Stimulated activated CD8-positive, alpha-beta memory T cell treated with anti-CD3 and anti-CD28 coated beads, Interleukin-15, amount 100 ng/mL, for 1 hour (primary cell): ENCODE measurements around the gene KCTD3.

ENCODE experiments used
- DNase-seq: peaks from one replicate; pipeline ENCODE4 v3.0.0-alpha.2; 2020; ENCODE audit warnings: low read depth

Gene KCTD3

DNA sequence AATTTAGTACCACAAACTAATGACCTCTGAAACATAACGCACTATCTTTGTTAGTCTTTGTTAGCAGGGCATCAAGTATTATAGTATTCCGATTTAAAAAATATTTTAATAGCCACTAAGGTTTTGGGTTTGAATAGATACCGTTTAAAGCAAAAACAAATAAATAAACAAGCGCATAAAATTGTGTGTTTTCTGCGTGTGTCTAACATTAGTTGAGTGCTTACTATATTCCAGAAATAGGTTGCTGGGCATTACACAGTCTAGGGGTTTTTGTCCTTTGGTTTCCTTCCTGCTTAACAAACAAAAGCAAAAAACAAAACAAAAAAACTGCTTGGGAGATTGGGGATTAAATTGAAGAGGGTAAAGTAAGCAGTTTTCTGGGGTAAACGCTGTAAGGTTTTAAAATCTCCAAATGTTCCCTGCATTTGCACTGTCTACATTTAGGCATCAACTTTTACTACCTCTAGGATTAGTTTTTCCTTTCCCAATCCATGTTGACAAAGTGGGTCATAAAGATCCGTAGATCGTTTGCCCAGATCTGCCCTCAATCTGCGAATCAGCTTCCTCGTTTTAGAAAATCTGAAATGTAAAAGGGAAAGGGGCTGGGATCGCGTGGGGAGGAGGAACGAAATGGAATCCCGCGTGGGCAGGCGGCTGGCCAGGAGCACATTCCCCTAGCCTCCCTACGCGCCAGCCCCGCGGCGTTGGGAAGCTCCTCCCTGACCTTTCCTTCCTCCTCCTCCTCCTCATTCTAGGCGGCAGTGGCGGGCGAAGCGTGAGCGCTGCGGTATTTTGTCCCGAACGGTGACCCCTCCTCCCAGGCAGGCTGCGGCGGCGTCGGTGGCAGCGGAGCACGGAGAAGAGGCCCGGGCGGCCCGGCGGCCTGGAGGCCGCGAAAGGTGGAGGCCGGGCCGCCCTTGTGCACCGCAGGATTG lies at the start of gene KCTD3:
KCTD3 (plus strand) TSS at position 749 of the 935 bp plus-strand sequence. CDS start 382 bp downstream, outside the sequence.
- no peak for DNase-seq

DNA sequence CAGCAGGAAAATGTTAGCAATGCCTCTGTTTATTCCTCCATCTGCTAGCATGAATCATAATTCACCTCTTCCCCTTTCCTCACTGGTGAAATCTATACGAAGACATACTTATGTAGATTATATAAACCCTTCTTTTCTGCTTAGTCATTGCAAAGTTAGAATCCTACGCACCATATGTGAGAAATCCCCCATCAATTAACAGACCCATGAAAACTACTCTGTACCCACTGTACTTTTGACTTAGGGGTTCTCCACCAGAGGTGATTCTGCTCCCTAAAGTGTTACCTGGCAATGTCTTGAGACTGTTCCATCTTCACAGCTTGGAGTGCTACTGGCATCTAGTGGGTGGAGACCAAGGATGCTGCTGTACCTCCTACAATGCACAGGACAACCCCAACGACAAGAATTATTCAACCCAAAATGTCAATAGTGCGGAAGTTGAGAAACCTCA lies 49.6 kb upstream of the KCTD3 start:
- no peak for DNase-seq

DNA sequence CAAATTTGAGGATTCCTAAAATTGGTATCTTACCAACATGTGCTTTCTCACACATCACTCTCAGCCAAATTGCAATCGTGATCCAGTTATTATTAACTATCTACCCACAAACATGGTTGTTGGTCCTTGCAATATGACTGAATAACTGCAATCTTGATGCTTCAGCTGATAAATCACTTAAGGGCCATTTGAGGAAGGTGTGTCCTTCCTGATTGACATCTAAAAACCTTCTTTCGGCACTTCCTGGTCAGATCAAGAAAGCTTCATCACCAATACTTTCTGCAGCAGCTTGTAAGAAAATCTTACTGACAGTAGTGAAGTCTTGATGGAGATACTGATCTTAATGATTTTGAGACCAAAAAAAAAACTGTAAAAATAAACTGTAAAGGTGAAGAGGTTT lies 48.5 kb upstream of the KCTD3 start:
- no peak for DNase-seq

DNA sequence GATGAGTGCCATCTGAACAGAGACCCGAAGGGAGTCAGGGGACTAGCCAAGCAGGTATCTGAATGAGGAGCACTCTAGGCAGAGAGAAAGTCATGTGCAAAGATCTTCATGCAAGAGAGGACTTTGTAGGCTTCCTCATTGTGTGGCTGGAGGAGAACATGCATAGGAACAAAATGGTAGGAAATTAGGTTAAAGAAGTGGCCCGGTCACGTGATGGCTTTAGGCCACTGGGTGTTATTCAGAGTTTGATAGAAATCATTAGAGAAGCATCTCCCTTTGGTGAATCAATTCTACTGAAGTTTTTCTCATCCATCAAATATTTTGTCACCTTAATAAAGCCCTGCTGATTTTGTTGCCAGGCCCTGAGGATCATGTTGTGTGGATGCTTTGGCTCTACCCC lies 45.8 kb upstream of the KCTD3 start:
- DNase-seq = no peak

DNA sequence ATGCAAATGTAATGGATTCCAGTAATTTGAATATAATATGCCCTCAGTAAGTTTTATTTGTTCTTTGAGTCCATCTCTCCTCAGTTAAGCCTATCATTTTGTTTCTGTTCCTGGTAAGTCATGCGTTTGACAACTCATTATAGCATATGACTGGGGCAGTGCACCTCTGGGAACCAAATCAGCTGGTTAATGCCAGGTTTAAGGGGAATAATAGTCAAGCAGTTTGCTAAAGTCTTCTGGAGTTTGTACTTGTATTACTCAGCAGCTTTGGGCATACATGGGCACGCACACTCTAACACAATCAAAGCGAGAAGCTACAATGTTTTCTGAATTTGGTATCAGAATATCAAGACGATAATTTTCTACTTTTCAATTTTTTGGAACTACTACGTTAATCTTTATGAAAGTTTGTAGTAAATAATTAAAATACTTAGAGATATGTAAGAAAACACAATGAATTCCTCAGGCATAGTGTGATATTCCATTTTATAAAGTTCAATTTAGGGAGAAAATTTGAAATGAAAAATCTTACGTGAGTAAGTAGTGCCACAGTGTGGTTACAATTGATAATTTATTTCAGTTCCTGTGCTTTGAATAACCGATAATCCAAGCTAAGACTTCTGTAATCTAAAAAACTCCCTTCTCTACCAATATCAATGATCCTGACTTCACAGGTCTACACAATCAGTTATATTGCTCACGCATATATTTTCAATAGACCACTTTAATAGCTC lies 43.8 kb upstream of the KCTD3 start:
- no peak for DNase-seq

DNA sequence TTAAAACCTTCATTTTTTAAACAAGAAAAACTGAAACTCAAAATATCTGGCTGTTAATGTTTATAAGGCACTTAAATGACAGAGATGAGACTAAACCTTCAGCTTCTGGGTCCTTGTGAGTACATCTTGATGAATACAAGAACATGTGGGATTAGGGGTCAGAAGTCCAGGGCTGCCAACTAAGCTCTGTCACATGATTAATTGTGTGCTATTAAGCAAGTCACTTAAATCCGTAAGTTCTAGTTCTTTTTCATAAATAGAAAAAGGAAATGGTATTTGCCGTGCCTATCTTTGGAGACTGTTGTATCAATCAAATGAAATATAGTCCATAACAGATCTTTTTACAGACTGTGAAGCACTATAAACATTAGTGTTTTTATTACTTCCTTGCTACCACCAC lies 43.2 kb upstream of the KCTD3 start:
- DNase-seq = no peak

DNA sequence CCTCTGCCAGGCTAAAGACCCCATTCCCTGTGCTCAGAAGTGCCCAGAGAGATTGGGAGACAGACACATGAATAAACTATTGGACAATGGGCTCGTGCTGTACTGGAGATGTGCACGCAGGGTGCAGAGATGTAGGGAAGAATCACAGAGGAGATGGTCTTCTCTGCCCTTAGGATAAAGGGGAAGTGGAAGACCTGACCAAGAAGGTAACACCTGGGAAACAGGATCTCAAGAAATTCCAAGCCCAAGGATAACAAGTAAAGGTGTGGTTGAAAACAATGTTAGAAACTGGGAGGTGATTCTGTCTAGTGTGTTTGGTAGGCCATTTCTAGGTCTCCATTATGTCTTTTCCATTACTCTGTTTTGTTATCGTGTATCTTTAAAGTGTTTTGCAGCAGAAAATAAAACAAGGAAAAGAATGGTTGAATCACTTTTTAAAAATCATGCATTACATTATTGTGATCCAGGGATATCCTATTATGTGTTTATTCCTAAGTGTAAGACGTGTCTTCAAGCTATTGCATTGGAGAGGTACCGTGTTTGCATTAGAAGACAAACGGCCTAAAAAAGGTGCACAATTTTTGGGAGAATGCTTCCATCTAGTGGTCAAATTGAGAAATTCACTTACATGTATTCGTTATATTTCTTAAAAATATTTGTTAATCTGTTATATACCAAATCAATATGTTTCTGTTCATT lies 40.8 kb upstream of the KCTD3 start:
- DNase-seq = no peak

DNA sequence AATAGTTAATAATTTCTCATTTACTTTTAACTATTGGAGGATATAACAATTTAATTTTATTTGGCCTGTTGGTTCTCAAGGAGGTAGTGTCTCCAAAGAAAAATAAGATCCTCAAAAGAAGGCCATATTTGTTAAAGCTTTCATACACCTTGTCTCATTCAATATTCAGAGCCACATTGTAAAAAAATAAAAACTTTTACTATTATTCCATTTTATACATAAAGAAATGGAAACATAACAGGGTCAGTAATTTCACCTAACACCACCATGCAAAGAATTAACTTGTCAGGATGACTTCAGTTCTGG lies 40.3 kb upstream of the KCTD3 start:
- DNase-seq = no peak

DNA sequence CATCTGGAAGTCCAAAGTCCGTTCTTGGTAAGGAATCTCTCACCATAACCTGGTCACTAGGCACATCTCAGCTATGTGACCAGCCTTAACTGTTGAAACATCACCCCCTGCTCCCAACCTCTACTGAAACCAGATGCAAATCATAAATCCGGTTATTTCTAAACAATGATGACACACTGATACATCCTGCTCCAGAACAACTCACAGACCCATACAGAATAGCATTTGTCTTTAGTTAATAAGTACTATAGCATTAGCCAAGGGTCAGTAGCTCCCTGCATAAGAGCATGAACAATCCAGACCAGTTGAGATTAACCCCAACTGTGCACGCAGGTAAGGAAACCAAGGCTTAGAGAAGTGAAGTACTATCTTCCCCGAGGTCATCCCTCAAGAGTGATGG lies 38.0 kb upstream of the KCTD3 start:
- no peak for DNase-seq

DNA sequence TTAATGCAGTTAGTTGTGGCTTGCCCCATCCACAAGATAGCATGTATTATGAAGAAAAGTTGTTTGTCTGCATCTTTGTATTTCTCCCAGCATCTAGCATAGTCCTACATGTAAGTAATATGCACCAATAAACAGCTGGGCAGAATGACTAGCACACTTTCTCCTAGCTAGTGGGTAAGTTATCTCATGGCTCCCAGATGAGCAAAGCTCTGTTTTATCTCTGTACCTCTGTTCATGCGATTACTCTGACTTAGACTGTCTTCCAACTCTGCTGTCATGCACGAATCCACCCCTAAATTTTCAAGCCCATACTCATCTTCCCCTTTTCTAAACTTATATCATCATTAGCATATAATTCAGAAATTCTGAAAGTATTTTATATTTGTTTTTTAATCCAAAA lies 37.5 kb upstream of the KCTD3 start:
- DNase-seq = no peak

DNA sequence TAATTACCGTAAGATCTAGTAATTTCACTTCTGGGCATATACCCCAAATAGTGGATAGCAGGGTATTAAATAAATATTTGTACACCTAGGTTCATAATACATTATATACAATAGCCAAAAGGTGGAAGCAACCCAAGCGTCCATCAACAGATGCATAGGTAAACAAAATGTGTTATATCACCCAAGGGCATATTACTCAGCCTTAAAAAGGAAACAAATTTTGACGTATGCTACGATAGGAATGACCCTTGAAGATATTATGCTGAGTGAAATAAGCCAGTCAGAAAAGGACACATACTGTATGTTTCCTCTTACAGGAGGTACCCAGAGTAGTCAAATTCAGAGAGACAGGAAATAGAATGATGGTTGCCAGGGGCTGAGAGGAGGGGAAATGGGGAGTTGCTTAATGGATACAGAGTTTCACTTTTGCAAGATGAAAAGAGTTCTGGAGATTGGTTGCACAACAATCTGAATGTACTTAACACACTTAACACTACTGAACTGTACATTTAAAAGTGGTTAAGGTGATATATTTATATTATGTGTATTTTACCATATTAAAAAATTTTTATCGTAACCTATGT lies 36.6 kb upstream of the KCTD3 start:
- no peak for DNase-seq

DNA sequence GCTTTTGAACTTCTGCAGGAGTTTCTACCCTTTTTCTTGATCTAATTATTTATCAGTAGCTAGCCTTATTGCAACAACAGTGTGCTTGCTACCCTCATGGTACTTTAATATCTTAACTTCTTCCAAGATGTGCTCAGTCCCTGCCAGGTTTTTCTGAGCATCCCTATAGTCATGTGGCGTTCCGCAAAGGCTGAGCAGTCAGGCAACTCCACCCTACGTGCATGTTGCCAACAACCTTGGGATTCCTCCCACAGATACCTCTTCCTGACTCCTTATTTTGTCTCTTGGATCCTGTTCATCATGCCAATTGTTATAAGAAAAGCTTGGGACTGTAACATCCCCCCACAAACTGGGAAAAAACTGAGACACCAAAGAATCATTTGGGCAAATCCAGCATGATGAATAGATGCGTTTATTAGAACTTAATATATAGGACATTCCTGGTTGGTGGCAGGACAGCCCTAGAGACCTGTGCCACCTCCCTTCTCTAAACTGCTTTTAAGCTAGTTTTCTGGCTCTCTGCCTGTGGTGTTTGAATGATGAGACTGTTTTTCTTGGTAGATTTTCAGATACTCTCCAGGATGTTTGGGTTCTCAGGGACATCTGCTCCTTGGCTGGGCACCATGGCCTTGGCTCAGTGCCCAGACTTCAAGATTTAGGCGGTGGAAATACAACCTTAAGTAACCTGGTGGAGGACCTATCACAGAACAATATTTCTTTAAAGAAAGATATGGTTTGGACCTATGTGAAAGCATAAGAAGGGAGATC lies 27.1 kb upstream of the KCTD3 start:
- DNase-seq = no peak

DNA sequence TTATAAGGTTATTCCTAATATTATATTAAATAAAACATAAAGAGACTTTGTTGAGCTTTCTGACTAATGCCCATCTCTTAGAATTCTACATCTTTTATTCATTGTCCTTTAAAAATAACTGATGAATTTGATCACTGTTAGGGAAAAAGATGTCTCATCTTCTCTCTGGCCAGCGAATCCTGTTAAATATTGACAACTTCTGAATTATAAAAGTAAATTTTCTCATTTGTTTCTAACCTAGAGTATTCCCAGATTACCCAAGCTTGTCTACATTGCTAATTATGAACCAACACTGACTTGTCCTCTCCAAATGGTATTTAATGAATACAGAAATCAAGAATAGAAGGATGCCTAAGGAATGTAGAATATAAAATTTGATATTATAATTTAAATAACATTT lies 24.8 kb upstream of the KCTD3 start:
- DNase-seq = no peak

DNA sequence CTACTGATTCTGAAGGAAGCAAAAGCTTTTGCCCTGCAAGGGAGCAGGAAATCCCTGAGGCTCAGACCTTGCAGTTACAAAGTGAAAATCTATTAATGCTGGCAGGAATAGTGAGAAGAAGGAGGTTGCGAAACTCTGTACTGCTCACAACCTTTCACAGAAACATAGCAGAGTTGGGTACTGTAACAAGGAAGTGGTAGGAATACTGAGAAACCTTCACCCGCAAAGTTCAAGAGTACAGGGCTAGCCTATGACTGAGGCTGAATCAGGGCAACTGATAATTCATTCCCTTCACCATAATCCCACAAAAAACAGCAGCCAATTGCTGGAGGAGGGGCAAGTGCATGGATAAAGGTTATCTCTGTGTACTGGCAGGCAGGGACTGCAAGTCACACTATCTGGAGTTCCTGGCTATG lies 23.9 kb upstream of the KCTD3 start:
- DNase-seq = no peak

DNA sequence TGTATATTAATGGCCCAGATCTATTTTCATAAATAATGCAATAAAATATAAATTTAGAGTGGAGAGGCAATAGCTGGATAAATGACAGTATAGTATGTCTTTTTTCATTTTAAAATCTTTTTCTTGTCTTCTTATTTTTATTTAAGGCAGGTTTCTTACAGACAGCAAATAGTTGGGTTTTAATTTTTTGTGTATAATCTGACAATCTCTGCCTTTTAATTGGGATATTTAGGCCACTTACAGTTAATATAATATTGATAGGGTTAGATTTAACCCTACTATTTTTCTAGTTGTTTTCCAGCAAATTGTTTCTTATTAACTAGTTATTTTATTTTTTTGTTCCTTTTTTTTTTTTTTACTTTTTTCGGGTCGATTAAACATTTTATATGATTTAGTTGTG lies 23.3 kb upstream of the KCTD3 start:
- no peak for DNase-seq

DNA sequence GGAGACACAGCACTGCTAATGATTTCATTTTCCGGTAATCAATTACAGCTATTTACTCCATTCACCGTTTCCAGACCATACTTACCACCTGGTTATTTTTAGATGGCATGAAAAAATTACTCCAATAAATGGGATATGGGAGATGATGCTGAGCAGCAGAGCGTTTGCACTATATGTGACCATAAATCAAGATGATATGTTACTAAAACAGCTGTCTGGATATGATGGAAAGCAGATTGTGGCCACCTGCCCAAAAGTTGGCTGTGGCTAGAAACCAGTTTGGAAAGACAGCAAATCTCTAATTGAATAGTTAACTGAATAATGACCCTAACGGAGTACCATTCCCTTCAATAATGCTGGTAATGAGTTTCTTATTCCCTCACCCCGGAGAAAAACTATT lies 22.5 kb upstream of the KCTD3 start:
- no peak for DNase-seq

DNA sequence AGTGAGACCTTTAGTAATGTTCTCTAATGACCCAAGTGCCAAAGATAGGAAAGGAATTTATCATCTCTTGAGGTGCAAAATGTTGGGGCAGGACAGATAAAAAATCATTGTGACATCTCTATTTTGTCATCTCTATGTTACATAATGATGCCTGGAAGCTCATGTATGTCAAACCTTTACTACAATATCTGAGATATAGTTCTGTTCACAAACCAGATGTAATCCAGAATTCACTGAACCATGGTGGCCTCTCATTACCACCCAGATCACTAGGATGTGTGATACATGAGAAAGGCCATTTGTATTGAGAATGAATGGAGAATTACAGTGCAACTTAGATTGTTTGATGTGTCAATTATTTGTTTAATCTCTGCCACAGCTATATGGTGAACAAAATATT lies 22.0 kb upstream of the KCTD3 start:
- DNase-seq = no peak

DNA sequence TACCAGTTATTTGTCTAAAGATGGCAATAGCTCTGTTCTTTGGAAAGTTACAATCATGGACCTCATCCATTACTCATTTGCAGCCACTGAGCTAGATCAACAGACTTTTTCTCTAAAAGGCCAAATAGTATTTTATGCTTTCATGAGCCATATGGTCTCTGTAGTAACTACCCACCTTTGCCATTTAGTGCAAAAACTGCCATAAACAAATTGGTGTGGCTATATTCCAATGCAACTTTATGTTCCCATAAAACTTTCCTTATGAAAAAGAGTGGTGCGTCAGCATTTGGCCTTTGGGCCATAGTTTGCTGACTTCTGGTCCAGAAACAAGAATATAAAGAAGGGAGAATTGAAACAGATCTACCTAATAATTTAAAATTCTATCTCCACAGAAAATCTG lies 20.1 kb upstream of the KCTD3 start:
- DNase-seq = no peak

DNA sequence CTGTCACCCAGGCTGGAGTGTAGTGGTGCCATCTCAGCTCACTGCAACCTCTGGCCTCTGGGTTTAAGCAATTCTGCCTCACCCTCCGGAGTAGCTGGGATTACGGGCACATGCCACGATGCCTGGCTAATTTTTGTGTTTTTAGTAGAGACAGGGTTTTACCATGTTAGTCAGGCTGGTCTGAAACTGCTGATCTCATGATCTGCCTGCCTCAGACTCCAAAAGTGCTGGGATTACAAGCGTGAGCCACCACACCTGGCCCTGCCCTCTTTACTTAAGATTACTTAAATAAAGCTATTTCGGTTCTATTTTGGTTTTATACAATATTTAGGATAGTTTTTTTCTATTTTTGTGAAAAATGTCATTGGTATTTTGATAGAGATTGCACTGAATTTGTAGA lies 15.3 kb upstream of the KCTD3 start:
- DNase-seq = no peak

DNA sequence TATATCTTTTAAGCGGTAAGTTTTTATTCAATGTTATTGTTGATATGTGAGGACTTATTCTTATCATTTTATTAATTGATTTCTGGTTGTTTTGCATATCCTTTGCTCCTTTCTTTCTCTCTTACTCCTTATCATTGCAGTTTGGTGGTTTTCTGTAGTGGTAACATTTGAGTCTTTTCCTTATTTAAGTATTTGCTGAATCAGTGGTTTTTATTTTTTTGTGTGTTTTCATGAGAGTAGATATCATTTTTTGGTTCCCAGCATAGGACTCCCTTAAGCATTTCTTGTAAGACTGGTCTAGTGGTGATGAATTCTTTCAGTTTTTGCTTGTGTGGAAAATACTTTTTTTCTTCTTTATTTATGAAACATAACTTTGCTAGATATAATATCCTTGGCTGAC lies 12.2 kb upstream of the KCTD3 start:
- no peak for DNase-seq

DNA sequence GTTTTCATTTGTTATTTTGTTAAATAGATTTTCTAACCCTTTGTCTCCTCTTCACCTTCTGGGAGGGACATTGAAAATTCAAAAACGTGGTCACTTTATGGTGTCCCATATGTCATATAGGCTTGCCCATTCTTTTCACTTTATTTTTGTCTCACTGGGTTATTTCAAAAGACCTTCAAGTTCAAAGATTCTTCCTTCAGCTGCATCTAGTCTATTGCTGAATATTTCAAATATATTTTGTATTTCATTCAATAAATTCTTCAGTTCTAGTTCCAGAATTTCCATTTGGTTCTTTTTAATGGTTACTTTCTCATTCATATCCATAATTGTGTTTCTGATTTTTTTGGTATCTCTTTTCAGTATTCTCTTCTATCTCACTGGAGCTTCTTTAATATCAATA lies 11.6 kb upstream of the KCTD3 start:
- no peak for DNase-seq

DNA sequence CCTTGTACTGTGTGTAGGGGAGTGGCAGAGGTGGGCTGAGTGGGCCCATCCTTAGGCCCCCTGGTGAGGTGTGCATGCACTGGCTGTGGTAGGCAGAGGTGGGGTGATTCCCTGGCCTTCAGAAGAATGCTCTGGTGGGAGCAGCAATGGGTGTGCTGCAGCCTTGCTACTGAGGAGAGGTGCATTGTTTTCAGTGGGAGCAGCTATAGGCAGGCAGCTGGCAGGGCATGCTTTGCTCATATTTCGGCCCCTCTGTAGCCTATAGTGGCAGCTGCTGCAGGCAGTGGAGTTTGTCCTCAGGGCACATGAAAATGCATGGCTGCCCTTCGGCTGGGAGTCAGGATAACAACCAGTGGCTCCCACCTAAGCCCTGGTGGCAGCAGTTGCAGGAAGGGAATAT lies 10.1 kb upstream of the KCTD3 start:
- DNase-seq = no peak
